ENCODE data around the gene ITPKB. TPM values are rescaled to one million over a fixed set of nuclear protein-coding genes. Genes with fewer than 3 reads are reported as not detected.

The ITPKB gene
- total and polyA plus RNA-seq, 11 donors, result 6.2 to 33.7 (median 17.8) TPM

GRCh38 chr1:226638608-226639007, 100.5 kb downstream of the ITPKB start:
- 78 to 86% (median 83%) methylated on average over 14 to 16 of the region's 16 CpGs for WGBS, 4 donors
- Histone ChIP-seq H3K27ac (peak overlapping the region in 9 of 12 donors; percentile 23 to 81 (median 56)), H3K27me3 (no peaks in the 10 kb centered on the region), H3K9me3 (no peaks in the 10 kb centered on the region), H3K4me3 (no peak overlapping the region), H3K4me1 (peaks cover 0 to 50% (median 23%) of the 10 kb centered on the region in 12 donors), H3K36me3 (peaks cover 0 to 82% (median 46%) of the 10 kb centered on the region in 9 donors)
- ATAC-seq, result peak in 1 of 4 donors; percentile 10
- TF ChIP-seq POLR2A (IDR thresholded peaks at IDR 0.05) (no peak), CTCF (IDR thresholded peaks at IDR 0.05) (no peak)
- DNase-seq, result peak in 1 of 5 donors; percentile 33
- intact Hi-C loops (cut with DNase I), result loop anchor here in 7 of 10 donors (5.0 to 10.0 kb wide), 7 partner anchors 39 to 806 kb away; partner anchors contain the start of gene ITPKB (in 3 of the 7)

- peaks cover 0 to 87% (median 51%) of the 10 kb centered on the region in 9 donors for H3K36me3 ChIP-seq
- no peak overlapping the region for H3K4me3 ChIP-seq
- H3K4me1 ChIP-seq, result peaks cover 0 to 50% (median 25%) of the 10 kb centered on the region in 12 donors
- TF ChIP-seq POLR2A (IDR thresholded peaks at IDR 0.05), result no peak
- no peak for TF ChIP-seq CTCF (IDR thresholded peaks at IDR 0.05)
- peak overlapping the region in 11 of 12 donors; percentile 23 to 81 (median 56) for H3K27ac ChIP-seq
- DNase-seq, result peak in 3 of 5 donors; percentile 43 to 61 (median 53)
- intact Hi-C loops (cut with DNase I), result loop anchor here in 7 of 10 donors (5.0 to 10.0 kb wide), 7 partner anchors 39 to 807 kb away; partner anchors contain the start of gene ITPKB (in 3 of the 7)
- WGBS, 4 donors, result 54 to 67% (median 60%) methylated on average over 7 to 10 of the region's 10 CpGs
- H3K27me3 ChIP-seq, result no peaks in the 10 kb centered on the region
- no peaks in the 10 kb centered on the region for H3K9me3 ChIP-seq
- peak in 3 of 4 donors; percentile 24 to 56 (median 36) for ATAC-seq
These were observed 101.0 kb downstream of the ITPKB start for GRCh38 chr1:226638001-226638601.

- TF ChIP-seq CTCF (IDR thresholded peaks at IDR 0.05) (peak; percentile 21 to 71 (median 56)), POLR2A (IDR thresholded peaks at IDR 0.05) (no peak)
- DNase-seq, result peak; percentile 61 to 72 (median 70)
- H3K4me3 ChIP-seq, result no peak overlapping the region
- peaks cover 0 to 91% (median 57%) of the 10 kb centered on the region in 9 donors for H3K36me3 ChIP-seq
- peak overlapping the region in 10 of 12 donors; percentile 30 to 81 (median 58) for H3K27ac ChIP-seq
- no peaks in the 10 kb centered on the region for H3K9me3 ChIP-seq
- peaks cover 0 to 50% (median 25%) of the 10 kb centered on the region in 12 donors for H3K4me1 ChIP-seq
- WGBS, 4 donors, result 58 to 67% (median 63%) methylated on average over 29 of the region's 29 CpGs
- peak in 3 of 4 donors; percentile 44 to 75 (median 49) for ATAC-seq
- no peaks in the 10 kb centered on the region for H3K27me3 ChIP-seq
- intact Hi-C loops (cut with DNase I), result loop anchor here in 7 of 10 donors (5.0 to 10.0 kb wide), 7 partner anchors 40 to 807 kb away; partner anchors contain the start of gene ITPKB (in 3 of the 7)
These were observed 101.7 kb downstream of the ITPKB start for GRCh38 chr1:226637147-226637935.

- 88 to 96% (median 93%) methylated on average over 1 of the region's 1 CpG for WGBS, 4 donors
- TF ChIP-seq POLR2A (IDR thresholded peaks at IDR 0.05), result no peak
- TF ChIP-seq CTCF (IDR thresholded peaks at IDR 0.05), result no peak
These were observed 102.3 kb downstream of the ITPKB start for GRCh38 chr1:226636847-226637096.

More at GRCh38 chr1:226636847-226637096, 102.3 kb downstream of the ITPKB start:
- DNase-seq (no peak), ATAC-seq (no peak)
- peaks cover 0 to 50% (median 25%) of the 10 kb centered on the region in 12 donors for H3K4me1 ChIP-seq
- intact Hi-C loops (cut with DNase I), result loop anchor here in 7 of 10 donors (5.0 to 10.0 kb wide), 7 partner anchors 41 to 808 kb away; partner anchors contain the start of gene ITPKB (in 3 of the 7)
- H3K27me3 ChIP-seq, result no peaks in the 10 kb centered on the region
- peak overlapping the region in 1 of 12 donors; percentile 81 for H3K27ac ChIP-seq
- no peaks in the 10 kb centered on the region for H3K9me3 ChIP-seq
- peaks cover 0 to 91% (median 58%) of the 10 kb centered on the region in 9 donors for H3K36me3 ChIP-seq
- no peak overlapping the region for H3K4me3 ChIP-seq

Measured in heart left ventricle (tissue), 16 donors.